Measurements from ENCODE around the gene HIVEP2. TPM values are rescaled to one million over a fixed set of nuclear protein-coding genes. Genes with fewer than 3 reads are reported as not detected.

HIVEP2 gene
- total and polyA plus RNA-seq, 2 donors (not counting 1 experiment from before 2014, with no cell fraction given) = 5.0 to 14.4 TPM

DNA sequence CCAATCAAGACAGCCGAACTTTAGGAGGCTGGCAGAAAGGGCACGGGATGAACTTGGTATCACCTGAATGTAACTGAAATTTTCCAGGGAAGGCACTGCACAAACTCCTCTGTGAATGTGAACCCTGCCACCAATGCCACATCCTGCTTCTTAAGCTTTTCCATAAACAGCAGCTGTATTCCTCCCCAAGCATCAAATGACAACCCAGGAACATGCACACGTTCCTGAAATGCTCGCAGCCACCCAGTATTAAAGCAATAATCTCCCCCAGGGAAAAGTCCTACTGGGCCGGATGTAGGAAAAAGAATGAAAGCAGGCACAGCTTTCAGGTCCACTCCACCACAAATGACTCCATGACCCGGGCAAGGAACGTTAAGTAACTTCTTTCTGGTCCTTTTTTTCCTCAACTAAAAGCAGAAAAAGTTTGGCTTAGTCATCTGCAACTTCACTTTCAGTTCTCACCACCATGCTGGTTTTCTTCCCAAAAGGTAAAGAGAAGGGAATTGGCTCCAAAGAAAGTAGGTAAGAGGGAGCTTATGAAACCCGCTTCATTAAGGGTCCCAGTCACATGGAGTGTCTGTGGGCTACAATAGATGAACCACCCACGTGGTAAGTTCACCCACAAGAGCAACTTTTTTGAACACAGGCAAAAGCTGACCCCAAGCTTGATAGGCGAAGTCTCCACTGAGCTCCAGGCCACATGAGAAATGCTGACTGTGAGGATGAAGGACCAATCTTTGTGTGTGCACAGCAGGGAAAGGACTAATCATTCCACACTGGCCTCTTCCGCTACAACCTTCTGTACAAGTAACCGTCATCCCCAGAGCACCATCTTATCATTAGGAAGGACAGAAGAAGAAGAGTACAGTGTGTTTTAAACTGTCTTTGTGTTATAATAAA is 90.1 kb downstream of the HIVEP2 start:
- H3K4me2 ChIP-seq (ENCODE audit: extremely low read depth, insufficient read depth, low read length) = no peak overlapping the region
- H3K4me3 ChIP-seq (replicated peaks in 1 of 4; ENCODE audit: control extremely low read depth in 1 of 4, insufficient read depth in 1 of 4, low read depth in 3 of 4, low read length in 4 of 4) = no peak overlapping the region
- H3K9ac ChIP-seq (ENCODE audit: insufficient read depth, low read length) = no peak overlapping the region
- DNase-seq (ENCODE audit: low read depth in 2 of 2) = no peak
- no peaks in the 10 kb centered on the region for H3K36me3 ChIP-seq (ENCODE audit: control insufficient read depth, insufficient read depth, low read length)
- H3K27ac ChIP-seq (ENCODE audit: insufficient read depth, low read length) = no peak overlapping the region
- no peaks in the 10 kb centered on the region for H3K27me3 ChIP-seq (ENCODE audit: control insufficient read depth, insufficient read depth, low read length)
- H3K4me1 ChIP-seq (ENCODE audit: control insufficient read depth, extremely low read depth, insufficient read depth, low read length) = peaks cover 2% of the 10 kb centered on the region
- H4K20me1 ChIP-seq (ENCODE audit: control insufficient read depth, extremely low read depth, insufficient read depth, low read length) = no peaks in the 10 kb centered on the region
- H3K9me3 ChIP-seq (ENCODE audit: control insufficient read depth, insufficient read depth, low read depth, low read length) = no peaks in the 10 kb centered on the region
- TF ChIP-seq EZH2 (IDR thresholded peaks at IDR 0.05; ENCODE audit: low read length, missing control alignments) = no peak
- TF ChIP-seq CTCF (conservative IDR thresholded peaks at IDR 0.05 in 1 of 2, IDR thresholded peaks at IDR 0.05 in 1 of 2; ENCODE audit: low read depth in 1 of 2, low read length in 2 of 2) = no peak
- H3K79me2 ChIP-seq (ENCODE audit: control insufficient read depth, insufficient read depth, low read length) = peaks cover 2% of the 10 kb centered on the region
- H2AFZ ChIP-seq (ENCODE audit: low read length) = no peak overlapping the region

GRCh38 chr6:142853244-142854180 is 91.5 kb downstream of the HIVEP2 start:
- Histone ChIP-seq H3K4me1 (ENCODE audit: control insufficient read depth, extremely low read depth, insufficient read depth, low read length) (peaks cover 2% of the 10 kb centered on the region), H3K79me2 (ENCODE audit: control insufficient read depth, insufficient read depth, low read length) (peaks cover 9% of the 10 kb centered on the region), H3K27ac (ENCODE audit: insufficient read depth, low read length) (no peak overlapping the region), H3K4me2 (ENCODE audit: extremely low read depth, insufficient read depth, low read length) (no peak overlapping the region), H3K4me3 (replicated peaks in 1 of 4; ENCODE audit: control extremely low read depth in 1 of 4, insufficient read depth in 1 of 4, low read depth in 3 of 4, low read length in 4 of 4) (no peak overlapping the region), H2AFZ (ENCODE audit: low read length) (no peak overlapping the region), H3K9ac (ENCODE audit: insufficient read depth, low read length) (no peak overlapping the region), H4K20me1 (ENCODE audit: control insufficient read depth, extremely low read depth, insufficient read depth, low read length) (no peaks in the 10 kb centered on the region), H3K36me3 (ENCODE audit: control insufficient read depth, insufficient read depth, low read length) (no peaks in the 10 kb centered on the region), H3K27me3 (ENCODE audit: control insufficient read depth, insufficient read depth, low read length) (no peaks in the 10 kb centered on the region), H3K9me3 (ENCODE audit: control insufficient read depth, insufficient read depth, low read depth, low read length) (no peaks in the 10 kb centered on the region)
- TF ChIP-seq CTCF (conservative IDR thresholded peaks at IDR 0.05 in 1 of 2, IDR thresholded peaks at IDR 0.05 in 1 of 2; ENCODE audit: low read depth in 1 of 2, low read length in 2 of 2) (no peak), EZH2 (IDR thresholded peaks at IDR 0.05; ENCODE audit: low read length, missing control alignments) (no peak)
- peak in 1 of 2 donors; percentile 45 for DNase-seq (ENCODE audit: low read depth in 2 of 2)

DNA sequence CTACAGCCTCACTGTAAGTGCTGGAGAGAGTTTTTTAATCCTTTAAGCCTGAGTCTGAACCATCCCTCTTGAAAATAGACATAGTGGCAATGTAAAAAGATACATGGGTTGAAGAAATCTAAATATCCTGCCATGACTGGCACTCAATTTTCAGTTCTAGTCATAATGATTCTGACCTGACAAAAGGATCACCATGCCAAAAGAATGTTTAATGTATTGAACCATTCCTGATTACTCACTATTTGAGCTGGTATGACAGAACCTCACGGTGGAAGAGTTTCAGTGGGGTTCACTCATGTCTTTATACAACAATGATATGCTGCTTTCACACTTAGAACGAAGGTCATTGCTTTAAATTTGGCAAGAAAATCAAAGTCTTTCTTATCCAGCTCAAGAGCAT is 93.4 kb downstream of the HIVEP2 start:
- H3K36me3 ChIP-seq (ENCODE audit: control insufficient read depth, insufficient read depth, low read length) = no peaks in the 10 kb centered on the region
- no peaks in the 10 kb centered on the region for H4K20me1 ChIP-seq (ENCODE audit: control insufficient read depth, extremely low read depth, insufficient read depth, low read length)
- H3K27ac ChIP-seq (ENCODE audit: insufficient read depth, low read length) = peak overlapping the region; percentile 27
- peaks cover 6% of the 10 kb centered on the region for H3K4me1 ChIP-seq (ENCODE audit: control insufficient read depth, extremely low read depth, insufficient read depth, low read length)
- H3K9ac ChIP-seq (ENCODE audit: insufficient read depth, low read length) = no peak overlapping the region
- H3K4me3 ChIP-seq (replicated peaks in 1 of 4; ENCODE audit: control extremely low read depth in 1 of 4, insufficient read depth in 1 of 4, low read depth in 3 of 4, low read length in 4 of 4) = no peak overlapping the region
- H3K79me2 ChIP-seq (ENCODE audit: control insufficient read depth, insufficient read depth, low read length) = peaks cover 9% of the 10 kb centered on the region
- no peaks in the 10 kb centered on the region for H3K9me3 ChIP-seq (ENCODE audit: control insufficient read depth, insufficient read depth, low read depth, low read length)
- H3K27me3 ChIP-seq (ENCODE audit: control insufficient read depth, insufficient read depth, low read length) = no peaks in the 10 kb centered on the region
- no peak overlapping the region for H2AFZ ChIP-seq (ENCODE audit: low read length)
- H3K4me2 ChIP-seq (ENCODE audit: extremely low read depth, insufficient read depth, low read length) = no peak overlapping the region
- TF ChIP-seq CTCF (conservative IDR thresholded peaks at IDR 0.05 in 1 of 2, IDR thresholded peaks at IDR 0.05 in 1 of 2; ENCODE audit: low read depth in 1 of 2, low read length in 2 of 2) (no peak), EZH2 (IDR thresholded peaks at IDR 0.05; ENCODE audit: low read length, missing control alignments) (no peak)
- DNase-seq (ENCODE audit: low read depth in 2 of 2) = no peak

Data from fibroblast of lung (primary cell).